Neural progenitor cell (in vitro differentiated cells): ENCODE results near the gene NUDC.

Experiments
- CTCF ChIP-seq: fragments of 200-600 bp; sonication (generic); IDR thresholded peaks from 2 replicates; pipeline ENCODE4 v1.5.1; 2017; ENCODE audit warnings: antibody characterized with exemption, mild to moderate bottlenecking
- EZH2 ChIP-seq: fragments of 200-600 bp; sonication (generic); IDR thresholded peaks from 2 replicates; pipeline ENCODE4 v1.6.1; 2017; ENCODE audit warnings: antibody characterized with exemption, mild to moderate bottlenecking, moderate library complexity
- EZH2phosphoT487 ChIP-seq: fragments of 200-600 bp; sonication (generic); IDR thresholded peaks from 2 replicates; pipeline ENCODE4 v1.6.1; 2017; ENCODE audit warnings: antibody characterized with exemption

GRCh38 chr1:26957306-26957705 lies 35.8 kb downstream of the NUDC start:
- no peak for TF ChIP-seq CTCF
- TF ChIP-seq EZH2, result no peak
- TF ChIP-seq EZH2phosphoT487, result no peak
